Measurements from ENCODE around the gene RBMY1E.
"Not testable (repeated sequence)": the region's sequence is repeated elsewhere in the genome, so short reads cannot be mapped to it uniquely, and the experiment has no call there.

RBMY1E gene

DNA sequence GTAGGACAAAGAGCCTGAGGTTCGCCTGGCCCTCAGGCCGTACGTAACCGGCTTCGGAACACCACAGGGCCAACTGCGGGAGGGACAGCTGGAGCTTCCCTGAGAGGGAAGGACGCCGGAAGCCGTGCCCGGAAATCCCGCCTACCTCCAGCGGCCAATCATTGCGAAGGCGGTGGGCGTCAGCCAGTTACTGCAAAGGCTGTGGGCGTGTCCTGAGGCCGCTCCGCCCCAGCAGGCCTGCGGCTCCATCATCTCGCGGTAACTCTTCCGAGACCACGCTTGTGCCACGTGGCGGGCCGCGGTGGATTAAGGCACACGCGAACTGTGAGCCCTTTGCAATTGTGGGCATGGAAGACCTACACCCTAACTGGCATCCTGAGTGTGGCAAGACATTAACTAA lies at the start of gene RBMY1E:
Gene RBMY1E (minus strand): TSS at position 101 of the 400 bp plus-strand sequence. CDS start 1,978 bp downstream, outside the sequence.
- DNase-seq (ENCODE audit: extremely low spot score); CTCF ChIA-PET; POLR2A ChIA-PET: not testable (repeated sequence)

DNA sequence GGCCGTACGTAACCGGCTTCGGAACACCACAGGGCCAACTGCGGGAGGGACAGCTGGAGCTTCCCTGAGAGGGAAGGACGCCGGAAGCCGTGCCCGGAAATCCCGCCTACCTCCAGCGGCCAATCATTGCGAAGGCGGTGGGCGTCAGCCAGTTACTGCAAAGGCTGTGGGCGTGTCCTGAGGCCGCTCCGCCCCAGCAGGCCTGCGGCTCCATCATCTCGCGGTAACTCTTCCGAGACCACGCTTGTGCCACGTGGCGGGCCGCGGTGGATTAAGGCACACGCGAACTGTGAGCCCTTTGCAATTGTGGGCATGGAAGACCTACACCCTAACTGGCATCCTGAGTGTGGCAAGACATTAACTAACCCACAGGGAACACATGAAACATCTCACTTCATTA lies 23.4 kb downstream of the RBMY1E start, which contains the start of gene RBMY1D:
Gene RBMY1D (minus strand): TSS at position 101 of the 400 bp plus-strand sequence. CDS start 2,013 bp downstream, outside the sequence.
- CTCF ChIA-PET; DNase-seq (ENCODE audit: extremely low spot score); POLR2A ChIA-PET: not testable (repeated sequence)

DNA sequence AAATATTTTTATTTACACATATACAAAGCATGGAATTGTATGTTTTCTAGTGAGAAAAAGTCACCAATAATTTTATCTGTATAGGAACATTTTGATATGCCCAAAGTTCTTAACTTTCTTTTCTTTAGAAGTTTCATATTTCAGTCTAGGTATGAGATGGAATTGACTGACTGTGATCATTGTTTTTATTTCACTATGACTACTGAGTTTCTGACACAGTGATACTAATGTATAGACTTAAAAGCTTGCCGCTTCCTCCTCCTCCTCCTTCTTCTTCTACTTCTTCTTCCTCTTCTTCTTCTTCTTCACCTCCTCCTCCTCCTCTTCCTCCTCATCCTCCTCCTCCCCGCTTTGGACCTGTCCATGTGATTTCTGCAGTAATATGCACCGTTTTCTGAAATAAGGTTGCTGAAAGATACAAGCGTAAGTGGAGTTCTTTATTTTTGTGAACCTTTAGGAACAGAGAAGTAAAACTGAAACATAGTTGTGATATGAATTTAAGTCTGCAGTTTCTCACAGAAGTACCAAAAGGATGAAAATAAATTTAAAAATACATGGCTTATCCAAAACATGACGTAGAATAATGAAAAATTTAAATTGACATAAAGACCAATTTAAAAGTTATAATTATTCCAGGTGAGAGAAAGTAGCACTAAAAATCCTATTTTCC lies 48.3 kb downstream of the RBMY1E start:
- DNase-seq (ENCODE audit: extremely low spot score); CTCF ChIA-PET; POLR2A ChIA-PET: not testable (repeated sequence)

Measured in HEK293T (cell line).